ENCODE data around the gene GRAP2. TPM values are rescaled to one million over a fixed set of nuclear protein-coding genes. Genes with fewer than 3 reads are reported as not detected.

Gene GRAP2
- total and polyA plus RNA-seq, 10 of the 15 experiments (the other 5 are each of a cell fraction or from before 2014, with no cell fraction given): 3.3 to 79.1 (median 59.6) TPM

GRCh38 chr22:39942439-39943230 is 41.8 kb downstream of the GRAP2 start:
- H2AFZ ChIP-seq (ENCODE audit: control insufficient read depth, low read depth, low read length): no peak overlapping the region
- H3K4me1 ChIP-seq (ENCODE audit: control insufficient read depth, insufficient read depth, low read length): peaks cover 19% of the 10 kb centered on the region
- no peak overlapping the region for H3K27ac ChIP-seq (ENCODE audit: control insufficient read depth, insufficient read depth)
- no peak for FAIRE-seq
- 89% methylated on average over 8 of the region's 8 CpGs for WGBS (ENCODE audit: insufficient coverage, insufficient replicate concordance, low lambda C conversion rate, missing lambda C conversion rate)
- TF ChIP-seq STAT1 (conservative IDR thresholded peaks at IDR 0.05) (no peak), SPI1 (IDR thresholded peaks at IDR 0.05; ENCODE audit: borderline replicate concordance, insufficient read depth, low read depth, low read length) (peak; percentile 35; the same call in 1 of the 2 replicates)
- no peak overlapping the region for H3K9ac ChIP-seq (ENCODE audit: control insufficient read depth, insufficient read depth, low read length)
- no peak overlapping the region for H3K4me2 ChIP-seq (ENCODE audit: control insufficient read depth, insufficient read depth)
- DNase-seq (ENCODE audit: low read depth, low spot score): no peak
- intact Hi-C loops (cut with micrococcal nuclease; ENCODE audit: unreplicated experiment) (no loop called here), in situ Hi-C loops (cut with MboI) (loop anchor here (5.0 kb wide), 1 partner anchor 400 kb away; no protein-coding TSS in a partner anchor)
- ChIA-PET RAD21 (ENCODE audit: unreplicated experiment) (interaction anchor here (0.7 to 1.8 kb wide), 7 partner anchors 9 to 82 kb away, joined by 3 to 13 read pairs (median 5); no protein-coding TSS in a partner anchor), POLR2A (interaction anchor here (0.6 kb wide), 2 partner anchors 81 to 914 kb away, joined by 3 to 4 read pairs; partner anchors contain the start of gene ST13), SMC1A (ENCODE audit: uncharacterized antibody, unreplicated experiment) (interaction anchor here (0.7 to 3.0 kb wide), 16 partner anchors 8 to 405 kb away, joined by 3 to 13 read pairs (median 4); no protein-coding TSS in a partner anchor), CTCF (interaction anchor here (0.7 to 2.9 kb wide), 8 partner anchors 9 to 136 kb away, joined by 3 to 37 read pairs (median 5); no protein-coding TSS in a partner anchor)
- ATAC-seq: peak; percentile 29; the same call in 1 of the 3 replicates
- peaks cover 12 to 16% of the 10 kb centered on the region in 2 experiments; a peak in 3 of 4 replicates for H3K36me3 ChIP-seq (ENCODE audit: control insufficient read depth in 2 of 2, insufficient read depth in 2 of 2, low read length in 1 of 2)
- no TSS peak for BruUV-seq (replicated peaks)
- no peaks in the 10 kb centered on the region for H3K9me3 ChIP-seq (replicated peaks; ENCODE audit: control insufficient read depth, insufficient read depth, low read length)
- no peak overlapping the region for H3K4me3 ChIP-seq
- H3K79me2 ChIP-seq (ENCODE audit: control insufficient read depth, insufficient read depth, low read length): peaks cover 54% of the 10 kb centered on the region
- H3K27me3 ChIP-seq (replicated peaks in 1 of 2; ENCODE audit: control insufficient read depth in 2 of 2, insufficient read depth in 2 of 2, low read length in 1 of 2): no peaks in the 10 kb centered on the region
- peaks cover 8% of the 10 kb centered on the region; the same call in 1 of the 2 replicates for H4K20me1 ChIP-seq (ENCODE audit: control insufficient read depth, insufficient read depth)

- ChIA-PET CTCF (interaction anchor here (0.7 to 2.9 kb wide), 7 partner anchors 8 to 137 kb away, joined by 3 to 37 read pairs (median 4); no protein-coding TSS in a partner anchor), SMC1A (ENCODE audit: uncharacterized antibody, unreplicated experiment) (interaction anchor here (0.9 to 3.0 kb wide), 13 partner anchors 8 to 405 kb away, joined by 3 to 13 read pairs (median 6); no protein-coding TSS in a partner anchor), RAD21 (ENCODE audit: unreplicated experiment) (interaction anchor here (0.6 to 1.8 kb wide), 5 partner anchors 10 to 81 kb away, joined by 3 to 13 read pairs (median 6); no protein-coding TSS in a partner anchor), POLR2A (interaction anchor here (0.6 kb wide), 1 partner anchor 81 kb away, joined by 4 read pairs; no protein-coding TSS in a partner anchor)
- no peak overlapping the region for H3K27ac ChIP-seq (ENCODE audit: control insufficient read depth, insufficient read depth)
- DNase-seq (ENCODE audit: low read depth, low spot score) (no peak), FAIRE-seq (no peak), ATAC-seq (peak; percentile 52)
- H3K79me2 ChIP-seq (ENCODE audit: control insufficient read depth, insufficient read depth, low read length): peaks cover 54% of the 10 kb centered on the region
- H3K4me1 ChIP-seq (ENCODE audit: control insufficient read depth, insufficient read depth, low read length): peaks cover 22% of the 10 kb centered on the region
- no TSS peak for BruUV-seq (replicated peaks)
- no peak overlapping the region for H3K4me3 ChIP-seq
- H3K4me2 ChIP-seq (ENCODE audit: control insufficient read depth, insufficient read depth): no peak overlapping the region
- no peaks in the 10 kb centered on the region for H3K27me3 ChIP-seq (replicated peaks in 1 of 2; ENCODE audit: control insufficient read depth in 2 of 2, insufficient read depth in 2 of 2, low read length in 1 of 2)
- no peak overlapping the region for H3K9ac ChIP-seq (ENCODE audit: control insufficient read depth, insufficient read depth, low read length)
- peaks cover 16 to 19% of the 10 kb centered on the region in 2 experiments; a peak in 3 of 4 replicates for H3K36me3 ChIP-seq (ENCODE audit: control insufficient read depth in 2 of 2, insufficient read depth in 2 of 2, low read length in 1 of 2)
- H4K20me1 ChIP-seq (ENCODE audit: control insufficient read depth, insufficient read depth): peaks cover 12% of the 10 kb centered on the region; the same call in 1 of the 2 replicates
- intact Hi-C loops (cut with micrococcal nuclease; ENCODE audit: unreplicated experiment) (no loop called here), in situ Hi-C loops (cut with MboI) (loop anchor here (5.0 kb wide), 1 partner anchor 401 kb away; no protein-coding TSS in a partner anchor)
- no peak for TF ChIP-seq ZBTB33 (IDR thresholded peaks at IDR 0.05)
- peak in 2 of 3 experiments; percentile 2 to 14; a peak in 1 of 6 replicates for TF ChIP-seq CTCF (IDR thresholded peaks at IDR 0.05 in 2 of 3, conservative IDR thresholded peaks at IDR 0.05 in 1 of 3; ENCODE audit: control insufficient read depth in 2 of 3, extremely low read depth in 1 of 3, insufficient read depth in 1 of 3, low read depth in 3 of 3, low read length in 3 of 3)
- 86% methylated on average over 5 of the region's 5 CpGs for WGBS (ENCODE audit: insufficient coverage, insufficient replicate concordance, low lambda C conversion rate, missing lambda C conversion rate)
- no peak overlapping the region for H2AFZ ChIP-seq (ENCODE audit: control insufficient read depth, low read depth, low read length)
- H3K9me3 ChIP-seq (replicated peaks; ENCODE audit: control insufficient read depth, insufficient read depth, low read length): no peaks in the 10 kb centered on the region
These were observed 42.5 kb downstream of the GRAP2 start for GRCh38 chr22:39943337-39943736.
